Karpas-422 (cell line): ENCODE results near the gene PLEKHG4B. TPM values are rescaled to one million over a fixed set of nuclear protein-coding genes. Genes with fewer than 3 reads are reported as not detected.
"Not testable (repeated sequence)": the region's sequence is repeated elsewhere in the genome, so short reads cannot be mapped to it uniquely, and the experiment has no call there.

Experiments
- DNase-seq: peaks from one replicate; pipeline ENCODE4 v3.0.0-alpha.2; 2015
- H2AFZ ChIP-seq: fragments of 200-600 bp; sonication (generic); 2 replicates; pipeline ENCODE4 v1.6.1; 2014; ENCODE audit warnings: antibody characterized with exemption, low read length, mixed read lengths
- H3K27ac ChIP-seq: fragments of 200-600 bp; sonication (generic); 2 replicates; pipeline ENCODE4 v1.5.1; 2014; ENCODE audit warnings: mild to moderate bottlenecking, low read length, moderate library complexity
- H3K27me3 ChIP-seq: fragments of 200-600 bp; sonication (generic); 2 replicates; pipeline ENCODE4 v1.6.1; 2014; ENCODE audit warnings: low read length, mixed read lengths
- H3K36me3 ChIP-seq: fragments of 200-600 bp; sonication (generic); 2 replicates; pipeline ENCODE4 v1.6.1; 2014; ENCODE audit warnings: low read length, mixed read lengths; ENCODE audit not compliant: insufficient read depth
- H3K4me1 ChIP-seq: fragments of 200-600 bp; sonication (generic); 2 replicates; pipeline ENCODE4 v1.6.1; 2014; ENCODE audit warnings: mild to moderate bottlenecking, low read length, mixed read lengths
- H3K4me2 ChIP-seq: fragments of 200-600 bp; sonication (generic); 2 replicates; pipeline ENCODE4 v1.6.1; 2014; ENCODE audit warnings: low read length, low read depth, mild to moderate bottlenecking; ENCODE audit not compliant: poor library complexity, severe bottlenecking
- H3K4me3 ChIP-seq: fragments of 200-600 bp; sonication (generic); 2 replicates; pipeline ENCODE4 v1.5.1; 2014; ENCODE audit warnings: mild to moderate bottlenecking, antibody characterized with exemption, low read length, mixed read lengths
- H3K79me2 ChIP-seq: fragments of 200-600 bp; sonication (generic); 2 replicates; pipeline ENCODE4 v1.6.1; 2014; ENCODE audit warnings: mild to moderate bottlenecking, low read length, mixed read lengths
- H3K9ac ChIP-seq: fragments of 200-600 bp; sonication (generic); 2 replicates; pipeline ENCODE4 v1.6.0; 2014; ENCODE audit warnings: low read length
- H3K9me2 ChIP-seq: fragments of 200-600 bp; sonication (generic), shearing (Covaris generic); replicated peaks from 2 replicates; pipeline ENCODE4 v1.6.0; 2014; ENCODE audit warnings: mild to moderate bottlenecking, low read length, moderate library complexity; ENCODE audit not compliant: insufficient read depth
- H3K9me3 ChIP-seq: fragments of 300-700, 200-600 bp; sonication (generic); 2 replicates; pipeline ENCODE4 v1.6.1; 2014; ENCODE audit warnings: low read length, mixed read lengths
- H4K20me1 ChIP-seq: fragments of 200-600 bp; sonication (generic); 2 replicates; pipeline ENCODE4 v1.6.1; 2014; ENCODE audit warnings: mild to moderate bottlenecking, antibody characterized with exemption, low read length, low read depth; ENCODE audit not compliant: insufficient read depth
- total RNA-seq: library from RNA; depleted of rRNA; stranded (reverse); fragments of >200 nt; shearing (Covaris generic); gene quantifications from 2 replicates; pipeline ENCODE4 v1.2.3, GENCODE V29; 2014; ENCODE audit warnings: low replicate concordance

The PLEKHG4B gene
- total RNA-seq, 1 experiment from 2014 or later = not detected

GRCh38 chr5:223791-224190 lies 131.8 kb downstream of the PLEKHG4B start:
- Histone ChIP-seq H3K79me2 (peaks cover 63% of the 10 kb centered on the region), H3K4me3 (no peak overlapping the region), H4K20me1 (peaks cover 18% of the 10 kb centered on the region), H3K9ac (no peak overlapping the region), H3K9me2 (no peaks in the 10 kb centered on the region), H2AFZ (no peak overlapping the region), H3K27ac (no peak overlapping the region), H3K4me2 (no peak overlapping the region), H3K9me3 (no peaks in the 10 kb centered on the region), H3K4me1 (peaks cover 14% of the 10 kb centered on the region), H3K27me3 (no peaks in the 10 kb centered on the region), H3K36me3 (peaks cover 18% of the 10 kb centered on the region; the same call in 1 of the 2 replicates)
- DNase-seq = no peak

GRCh38 chr5:225334-225733 lies 133.4 kb downstream of the PLEKHG4B start:
- no peaks in the 10 kb centered on the region for H3K9me3 ChIP-seq
- no peak overlapping the region for H3K4me3 ChIP-seq
- H3K4me2 ChIP-seq = no peak overlapping the region
- H3K27me3 ChIP-seq = no peaks in the 10 kb centered on the region
- peaks cover 3% of the 10 kb centered on the region for H3K4me1 ChIP-seq
- peaks cover 26% of the 10 kb centered on the region; the same call in 1 of the 2 replicates for H3K36me3 ChIP-seq
- H2AFZ ChIP-seq = no peak overlapping the region
- H4K20me1 ChIP-seq = peaks cover 3% of the 10 kb centered on the region
- no peak for DNase-seq
- H3K9me2 ChIP-seq = no peaks in the 10 kb centered on the region
- peaks cover 48% of the 10 kb centered on the region for H3K79me2 ChIP-seq
- no peak overlapping the region for H3K9ac ChIP-seq
- no peak overlapping the region for H3K27ac ChIP-seq

GRCh38 chr5:227375-227774 lies 135.4 kb downstream of the PLEKHG4B start:
- H3K27ac ChIP-seq, H3K9me2 ChIP-seq, H2AFZ ChIP-seq, DNase-seq, H3K4me3 ChIP-seq, H3K4me1 ChIP-seq, H4K20me1 ChIP-seq, H3K4me2 ChIP-seq, H3K9ac ChIP-seq, H3K9me3 ChIP-seq, H3K27me3 ChIP-seq: not testable (repeated sequence)
- peaks cover 28% of the 10 kb centered on the region for H3K79me2 ChIP-seq
- H3K36me3 ChIP-seq = peaks cover 26% of the 10 kb centered on the region; the same call in 1 of the 2 replicates

- no peaks in the 10 kb centered on the region for H4K20me1 ChIP-seq
- peaks cover 13% of the 10 kb centered on the region for H3K79me2 ChIP-seq
- no peak overlapping the region for H3K9ac ChIP-seq
- H3K9me2 ChIP-seq = no peaks in the 10 kb centered on the region
- H3K27me3 ChIP-seq = no peaks in the 10 kb centered on the region
- H3K4me1 ChIP-seq = no peaks in the 10 kb centered on the region
- H3K4me3 ChIP-seq = no peak overlapping the region
- peaks cover 22% of the 10 kb centered on the region; the same call in 1 of the 2 replicates for H3K36me3 ChIP-seq
- no peak overlapping the region for H2AFZ ChIP-seq
- H3K4me2 ChIP-seq = no peak overlapping the region
- no peak overlapping the region for H3K27ac ChIP-seq
- no peaks in the 10 kb centered on the region for H3K9me3 ChIP-seq
- DNase-seq = no peak
Observed at GRCh38 chr5:228886-229285, 136.9 kb downstream of the PLEKHG4B start.

- Histone ChIP-seq H3K36me3 (peaks cover 19% of the 10 kb centered on the region), H3K79me2 (no peaks in the 10 kb centered on the region), H3K9me3 (no peaks in the 10 kb centered on the region), H3K9me2 (no peaks in the 10 kb centered on the region), H3K27me3 (no peaks in the 10 kb centered on the region), H3K4me2 (no peak overlapping the region), H4K20me1 (no peaks in the 10 kb centered on the region), H2AFZ (no peak overlapping the region), H3K4me1 (no peaks in the 10 kb centered on the region), H3K4me3 (no peak overlapping the region), H3K27ac (no peak overlapping the region), H3K9ac (no peak overlapping the region)
- DNase-seq = no peak
Observed at GRCh38 chr5:230711-231110, 138.7 kb downstream of the PLEKHG4B start.

GRCh38 chr5:231661-232060 lies 139.7 kb downstream of the PLEKHG4B start:
- no peaks in the 10 kb centered on the region for H3K9me3 ChIP-seq
- no peaks in the 10 kb centered on the region for H3K79me2 ChIP-seq
- no peak overlapping the region for H3K9ac ChIP-seq
- no peak overlapping the region for H3K4me2 ChIP-seq
- no peak overlapping the region for H3K27ac ChIP-seq
- peaks cover 19% of the 10 kb centered on the region for H3K36me3 ChIP-seq
- no peak overlapping the region for H2AFZ ChIP-seq
- no peak for DNase-seq
- H3K9me2 ChIP-seq = no peaks in the 10 kb centered on the region
- no peak overlapping the region for H3K4me3 ChIP-seq
- H3K4me1 ChIP-seq = no peaks in the 10 kb centered on the region
- H3K27me3 ChIP-seq = no peaks in the 10 kb centered on the region
- H4K20me1 ChIP-seq = no peaks in the 10 kb centered on the region

GRCh38 chr5:233426-233825 lies 141.5 kb downstream of the PLEKHG4B start:
- H3K4me1 ChIP-seq, DNase-seq, H3K27ac ChIP-seq, H3K9ac ChIP-seq, H3K9me3 ChIP-seq, H3K27me3 ChIP-seq, H3K9me2 ChIP-seq, H2AFZ ChIP-seq, H3K4me3 ChIP-seq, H3K4me2 ChIP-seq, H4K20me1 ChIP-seq, H3K79me2 ChIP-seq: not testable (repeated sequence)
- peaks cover 18% of the 10 kb centered on the region for H3K36me3 ChIP-seq

GRCh38 chr5:234450-234849 lies 142.5 kb downstream of the PLEKHG4B start:
- peaks cover 15% of the 10 kb centered on the region for H3K36me3 ChIP-seq
- no peaks in the 10 kb centered on the region for H3K9me3 ChIP-seq
- no peaks in the 10 kb centered on the region for H3K4me1 ChIP-seq

GRCh38 chr5:235527-235926 lies 143.6 kb downstream of the PLEKHG4B start:
- not testable (repeated sequence) for H2AFZ ChIP-seq, H3K9me3 ChIP-seq, H3K27me3 ChIP-seq, H3K9me2 ChIP-seq, DNase-seq, H3K79me2 ChIP-seq, H3K4me2 ChIP-seq, H3K4me1 ChIP-seq, H3K9ac ChIP-seq, H3K4me3 ChIP-seq, H3K27ac ChIP-seq, H4K20me1 ChIP-seq
- H3K36me3 ChIP-seq = peaks cover 10% of the 10 kb centered on the region

More at GRCh38 chr5:234450-234849, 142.5 kb downstream of the PLEKHG4B start:
- DNase-seq = no peak
- H3K27ac ChIP-seq = no peak overlapping the region
- H3K79me2 ChIP-seq = no peaks in the 10 kb centered on the region
- no peaks in the 10 kb centered on the region for H3K27me3 ChIP-seq
- H4K20me1 ChIP-seq = no peaks in the 10 kb centered on the region
- no peak overlapping the region for H3K4me2 ChIP-seq
- no peaks in the 10 kb centered on the region for H3K9me2 ChIP-seq
- no peak overlapping the region for H3K4me3 ChIP-seq
- H3K9ac ChIP-seq = no peak overlapping the region
- H2AFZ ChIP-seq = no peak overlapping the region
